BE2C (cell line): ENCODE measurements around the gene GZMM.

Source experiments
- DNase-seq: peaks from one replicate; pipeline ENCODE4 v3.0.0-alpha.2; 2020
- H3K27me3 ChIP-seq: fragments of 250-450 bp; sonication (Bioruptor Pico); 2 replicates; pipeline ENCODE4 v1.5.1; 2020; ENCODE audit warnings: mild to moderate bottlenecking
- H3K36me3 ChIP-seq: fragments of 250-450 bp; sonication (Bioruptor Pico); 2 replicates; pipeline ENCODE4 v1.5.1; 2020; ENCODE audit warnings: mild to moderate bottlenecking
- H3K4me1 ChIP-seq: fragments of 250-450 bp; sonication (Bioruptor Pico); 2 replicates; pipeline ENCODE4 v1.5.1; 2020
- H3K4me3 ChIP-seq: 2 replicates; pipeline ENCODE4 v1.5.1; 2011; ENCODE audit warnings: low read depth, low read length
- H3K9me3 ChIP-seq: fragments of 250-450 bp; sonication (Bioruptor Pico); 2 replicates; pipeline ENCODE4 v1.5.1; 2020
- TF ChIP-seq, protein P1 (sequence below): IDR thresholded peaks from 2 replicates; pipeline ENCODE4 v1.5.1; 2012; ENCODE audit warnings: mild to moderate bottlenecking, low read depth, low read length

The GZMM gene

DNA sequence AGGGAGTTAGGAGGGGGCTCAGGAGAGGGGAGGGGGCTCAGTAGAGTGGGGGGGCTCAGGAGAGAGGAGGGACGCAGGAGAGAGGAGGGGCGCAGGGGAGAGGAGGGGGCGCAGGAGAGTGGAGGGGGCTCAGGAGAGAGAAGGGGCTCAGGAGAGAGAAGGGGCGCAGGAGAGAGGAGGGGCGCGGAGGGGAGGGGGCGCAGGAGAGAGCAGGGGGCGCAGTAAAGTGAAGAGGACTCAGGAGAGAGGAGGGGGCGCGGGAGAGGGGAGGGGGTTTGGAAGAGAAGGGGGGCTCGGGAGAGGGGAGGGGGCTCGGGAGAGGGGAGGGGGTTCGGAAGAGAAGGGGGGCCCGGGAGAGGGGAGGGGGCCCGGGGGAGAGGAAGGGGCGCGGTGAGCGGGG lies 46.9 kb upstream of the GZMM start:
- no peaks in the 10 kb centered on the region for H3K36me3 ChIP-seq
- DNase-seq = no peak
- no peak overlapping the region for H3K4me3 ChIP-seq
- no peaks in the 10 kb centered on the region for H3K4me1 ChIP-seq
- H3K9me3 ChIP-seq = peaks cover 8% of the 10 kb centered on the region
- peaks cover 30% of the 10 kb centered on the region for H3K27me3 ChIP-seq
- TF ChIP-seq, protein P1, sequence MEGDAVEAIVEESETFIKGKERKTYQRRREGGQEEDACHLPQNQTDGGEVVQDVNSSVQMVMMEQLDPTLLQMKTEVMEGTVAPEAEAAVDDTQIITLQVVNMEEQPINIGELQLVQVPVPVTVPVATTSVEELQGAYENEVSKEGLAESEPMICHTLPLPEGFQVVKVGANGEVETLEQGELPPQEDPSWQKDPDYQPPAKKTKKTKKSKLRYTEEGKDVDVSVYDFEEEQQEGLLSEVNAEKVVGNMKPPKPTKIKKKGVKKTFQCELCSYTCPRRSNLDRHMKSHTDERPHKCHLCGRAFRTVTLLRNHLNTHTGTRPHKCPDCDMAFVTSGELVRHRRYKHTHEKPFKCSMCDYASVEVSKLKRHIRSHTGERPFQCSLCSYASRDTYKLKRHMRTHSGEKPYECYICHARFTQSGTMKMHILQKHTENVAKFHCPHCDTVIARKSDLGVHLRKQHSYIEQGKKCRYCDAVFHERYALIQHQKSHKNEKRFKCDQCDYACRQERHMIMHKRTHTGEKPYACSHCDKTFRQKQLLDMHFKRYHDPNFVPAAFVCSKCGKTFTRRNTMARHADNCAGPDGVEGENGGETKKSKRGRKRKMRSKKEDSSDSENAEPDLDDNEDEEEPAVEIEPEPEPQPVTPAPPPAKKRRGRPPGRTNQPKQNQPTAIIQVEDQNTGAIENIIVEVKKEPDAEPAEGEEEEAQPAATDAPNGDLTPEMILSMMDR = no peak

DNA sequence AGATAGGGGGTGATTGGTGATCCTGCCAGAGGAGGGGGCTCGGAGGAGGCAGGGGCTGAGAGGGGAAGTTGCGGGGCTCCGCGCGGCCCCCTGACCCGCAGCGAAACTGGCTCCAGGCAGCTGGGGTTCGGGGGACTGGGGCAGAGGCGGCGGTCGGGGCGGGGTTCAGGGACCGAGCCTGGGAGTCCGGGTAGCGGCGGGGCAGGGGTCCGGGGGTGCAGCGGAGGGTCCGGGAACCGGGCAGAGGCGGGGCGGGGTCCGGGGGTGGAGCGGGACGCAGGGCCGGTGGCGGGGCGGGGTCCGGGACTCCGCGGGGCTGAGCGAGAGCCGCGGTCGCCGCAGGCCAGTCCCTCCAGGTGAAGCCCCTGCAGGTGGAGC lies 46.4 kb upstream of the GZMM start:
- H3K4me3 ChIP-seq = no peak overlapping the region
- peaks cover 30% of the 10 kb centered on the region for H3K27me3 ChIP-seq
- no peaks in the 10 kb centered on the region for H3K4me1 ChIP-seq
- TF ChIP-seq, protein P1 = no peak
- no peaks in the 10 kb centered on the region for H3K36me3 ChIP-seq
- DNase-seq = no peak
- H3K9me3 ChIP-seq = peaks cover 8% of the 10 kb centered on the region

DNA sequence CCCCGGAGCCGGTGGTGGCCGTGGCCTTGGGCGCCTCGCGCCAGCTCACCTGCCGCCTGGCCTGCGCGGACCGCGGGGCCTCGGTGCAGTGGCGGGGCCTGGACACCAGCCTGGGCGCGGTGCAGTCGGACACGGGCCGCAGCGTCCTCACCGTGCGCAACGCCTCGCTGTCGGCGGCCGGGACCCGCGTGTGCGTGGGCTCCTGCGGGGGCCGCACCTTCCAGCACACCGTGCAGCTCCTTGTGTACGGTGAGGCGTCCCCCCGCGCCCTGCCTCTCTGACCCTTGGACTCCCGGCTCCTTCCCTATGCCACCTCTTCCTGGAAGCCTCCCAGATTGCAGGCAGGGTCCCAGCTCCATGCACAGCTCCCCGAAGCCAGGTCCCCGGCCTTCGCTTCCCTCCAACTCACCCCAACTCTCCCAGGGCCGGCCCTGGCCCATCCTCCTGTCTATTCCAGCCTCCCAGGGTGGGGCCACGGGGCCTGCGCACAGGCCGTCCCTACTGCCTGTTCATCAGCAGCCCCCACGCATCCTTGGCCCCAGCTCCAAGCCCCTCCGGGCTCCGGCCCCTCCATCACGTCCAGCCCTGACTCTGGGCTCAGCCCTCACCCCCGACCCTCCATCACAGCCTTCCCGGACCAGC lies 45.9 kb upstream of the GZMM start:
- Histone ChIP-seq H3K9me3 (peaks cover 6% of the 10 kb centered on the region), H3K4me3 (no peak overlapping the region), H3K27me3 (peaks cover 30% of the 10 kb centered on the region), H3K4me1 (no peaks in the 10 kb centered on the region), H3K36me3 (no peaks in the 10 kb centered on the region)
- TF ChIP-seq, protein P1 = no peak
- DNase-seq = peak; percentile 21

DNA sequence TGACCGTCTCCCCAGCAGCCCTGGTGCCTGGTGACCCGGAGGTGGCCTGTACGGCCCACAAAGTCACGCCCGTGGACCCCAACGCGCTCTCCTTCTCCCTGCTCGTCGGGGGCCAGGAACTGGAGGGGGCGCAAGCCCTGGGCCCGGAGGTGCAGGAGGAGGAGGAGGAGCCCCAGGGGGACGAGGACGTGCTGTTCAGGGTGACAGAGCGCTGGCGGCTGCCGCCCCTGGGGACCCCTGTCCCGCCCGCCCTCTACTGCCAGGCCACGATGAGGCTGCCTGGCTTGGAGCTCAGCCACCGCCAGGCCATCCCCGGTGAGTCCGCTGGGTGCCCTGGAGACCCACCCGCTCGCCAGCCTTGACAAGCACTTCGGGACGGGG lies 45.4 kb upstream of the GZMM start:
- Histone ChIP-seq H3K27me3 (peaks cover 30% of the 10 kb centered on the region), H3K4me1 (no peaks in the 10 kb centered on the region), H3K4me3 (no peak overlapping the region), H3K36me3 (no peaks in the 10 kb centered on the region), H3K9me3 (peaks cover 3% of the 10 kb centered on the region; the same call in 1 of the 2 replicates)
- DNase-seq = peak; percentile 39
- TF ChIP-seq, protein P1 = no peak

DNA sequence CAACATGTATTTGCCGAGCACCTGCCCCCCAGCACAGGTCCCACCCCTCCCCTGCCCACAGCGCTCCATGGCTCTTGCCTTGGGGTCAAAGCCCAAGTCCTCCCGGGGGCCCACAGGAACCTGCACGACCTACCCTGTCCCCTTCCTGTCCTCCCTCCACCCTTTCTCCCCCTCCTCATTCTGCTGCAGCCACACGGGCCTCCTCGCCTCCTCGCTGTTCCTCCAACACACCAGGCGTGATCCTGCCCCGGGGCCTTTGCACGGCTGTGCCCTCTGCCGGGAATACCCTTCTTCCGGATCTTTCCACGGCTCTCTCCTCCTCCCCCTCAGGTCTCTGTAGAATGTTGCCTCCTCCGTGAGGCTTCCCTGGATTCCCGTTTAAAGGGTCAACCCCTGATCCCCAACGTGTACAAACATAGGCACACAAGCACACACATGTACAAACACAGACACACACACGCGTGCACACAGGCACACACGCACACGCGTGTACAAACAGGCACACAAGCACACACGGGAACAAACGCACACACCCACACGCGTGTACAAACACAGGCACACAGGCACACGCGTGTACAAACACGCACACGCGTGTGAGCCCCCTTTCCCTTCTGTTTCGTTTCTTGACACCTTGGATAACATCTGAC lies 44.8 kb upstream of the GZMM start:
- Histone ChIP-seq H3K9me3 (no peaks in the 10 kb centered on the region), H3K36me3 (no peaks in the 10 kb centered on the region), H3K4me1 (no peaks in the 10 kb centered on the region), H3K27me3 (peaks cover 30% of the 10 kb centered on the region), H3K4me3 (no peak overlapping the region)
- no peak for DNase-seq
- TF ChIP-seq, protein P1 = no peak

DNA sequence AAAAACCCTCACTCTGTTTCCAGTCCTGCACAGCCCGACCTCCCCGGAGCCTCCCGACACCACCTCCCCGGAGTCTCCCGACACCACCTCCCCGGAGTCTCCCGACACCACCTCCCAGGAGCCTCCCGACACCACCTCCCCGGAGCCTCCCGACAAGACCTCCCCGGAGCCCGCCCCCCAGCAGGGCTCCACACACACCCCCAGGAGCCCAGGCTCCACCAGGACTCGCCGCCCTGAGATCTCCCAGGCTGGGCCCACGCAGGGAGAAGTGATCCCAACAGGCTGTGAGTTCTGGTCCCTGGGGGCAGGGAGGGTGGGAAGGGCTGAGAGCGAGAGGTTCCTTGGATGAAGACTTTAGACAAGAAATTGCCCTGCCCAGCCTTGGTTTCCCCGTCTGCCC lies 42.2 kb upstream of the GZMM start:
- Histone ChIP-seq H3K4me1 (peaks cover 4% of the 10 kb centered on the region), H3K27me3 (peaks cover 28% of the 10 kb centered on the region), H3K9me3 (no peaks in the 10 kb centered on the region), H3K4me3 (no peak overlapping the region), H3K36me3 (no peaks in the 10 kb centered on the region)
- DNase-seq = no peak
- TF ChIP-seq, protein P1 = no peak
